Measurements from ENCODE around the gene KLRF1.

DNA sequence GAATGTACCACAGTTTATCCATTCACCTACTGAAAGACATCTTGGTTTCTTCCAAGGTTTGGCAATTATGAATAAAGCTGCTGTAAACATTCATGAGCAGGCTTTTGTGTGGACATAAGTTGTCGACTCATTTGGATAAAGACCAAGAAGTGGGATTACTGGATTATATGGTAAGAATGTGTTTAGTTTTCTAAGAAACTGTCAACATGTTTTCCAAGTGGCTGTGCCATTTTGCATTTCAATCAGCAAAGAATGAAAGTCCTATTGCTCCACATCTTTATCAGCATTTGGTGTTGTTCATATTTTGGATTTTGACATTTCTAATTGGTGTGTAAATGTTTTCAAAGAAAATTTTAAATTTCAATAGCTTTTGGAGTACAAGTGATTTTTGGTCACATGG lies 27.3 kb upstream of the KLRF1 start:
- TF ChIP-seq, protein P1, sequence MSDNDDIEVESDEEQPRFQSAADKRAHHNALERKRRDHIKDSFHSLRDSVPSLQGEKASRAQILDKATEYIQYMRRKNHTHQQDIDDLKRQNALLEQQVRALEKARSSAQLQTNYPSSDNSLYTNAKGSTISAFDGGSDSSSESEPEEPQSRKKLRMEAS (IDR thresholded peaks at IDR 0.05; ENCODE audit: low read depth, low read length) = no peak
- TF ChIP-seq, protein P2, sequence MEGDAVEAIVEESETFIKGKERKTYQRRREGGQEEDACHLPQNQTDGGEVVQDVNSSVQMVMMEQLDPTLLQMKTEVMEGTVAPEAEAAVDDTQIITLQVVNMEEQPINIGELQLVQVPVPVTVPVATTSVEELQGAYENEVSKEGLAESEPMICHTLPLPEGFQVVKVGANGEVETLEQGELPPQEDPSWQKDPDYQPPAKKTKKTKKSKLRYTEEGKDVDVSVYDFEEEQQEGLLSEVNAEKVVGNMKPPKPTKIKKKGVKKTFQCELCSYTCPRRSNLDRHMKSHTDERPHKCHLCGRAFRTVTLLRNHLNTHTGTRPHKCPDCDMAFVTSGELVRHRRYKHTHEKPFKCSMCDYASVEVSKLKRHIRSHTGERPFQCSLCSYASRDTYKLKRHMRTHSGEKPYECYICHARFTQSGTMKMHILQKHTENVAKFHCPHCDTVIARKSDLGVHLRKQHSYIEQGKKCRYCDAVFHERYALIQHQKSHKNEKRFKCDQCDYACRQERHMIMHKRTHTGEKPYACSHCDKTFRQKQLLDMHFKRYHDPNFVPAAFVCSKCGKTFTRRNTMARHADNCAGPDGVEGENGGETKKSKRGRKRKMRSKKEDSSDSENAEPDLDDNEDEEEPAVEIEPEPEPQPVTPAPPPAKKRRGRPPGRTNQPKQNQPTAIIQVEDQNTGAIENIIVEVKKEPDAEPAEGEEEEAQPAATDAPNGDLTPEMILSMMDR (IDR thresholded peaks at IDR 0.05; ENCODE audit: low read depth, low read length) = no peak
- TF ChIP-seq POLR2A (IDR thresholded peaks at IDR 0.05; ENCODE audit: extremely low read depth, insufficient read length) = no peak
- no peak for TF ChIP-seq MYC (IDR thresholded peaks at IDR 0.05; ENCODE audit: low read depth, low read length)
